ENCODE data around the gene ALDH4A1.
"Not testable (repeated sequence)": the region's sequence is repeated elsewhere in the genome, so short reads cannot be mapped to it uniquely, and the experiment has no call there.

Gene ALDH4A1

DNA sequence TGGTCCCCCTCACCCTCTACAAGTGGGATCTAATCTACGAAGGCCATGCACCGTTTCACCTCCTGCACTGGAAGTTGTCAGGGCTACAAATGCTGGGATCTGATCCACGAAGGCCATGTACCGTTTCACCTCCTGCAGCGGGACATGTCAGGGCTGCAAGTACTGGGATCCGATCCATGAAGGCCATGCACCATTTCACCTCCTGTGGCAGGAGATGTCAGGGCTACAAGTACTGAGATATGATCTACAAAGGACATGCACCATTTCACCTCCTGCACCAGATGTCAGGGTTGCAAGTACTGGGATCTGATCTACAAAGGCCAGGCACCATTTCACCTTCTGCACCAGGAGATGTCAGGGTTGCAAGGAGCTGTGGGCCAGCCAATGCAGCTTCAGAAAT, 7.0 kb downstream of the ALDH4A1 start:
- DNase-seq: no peak

DNA sequence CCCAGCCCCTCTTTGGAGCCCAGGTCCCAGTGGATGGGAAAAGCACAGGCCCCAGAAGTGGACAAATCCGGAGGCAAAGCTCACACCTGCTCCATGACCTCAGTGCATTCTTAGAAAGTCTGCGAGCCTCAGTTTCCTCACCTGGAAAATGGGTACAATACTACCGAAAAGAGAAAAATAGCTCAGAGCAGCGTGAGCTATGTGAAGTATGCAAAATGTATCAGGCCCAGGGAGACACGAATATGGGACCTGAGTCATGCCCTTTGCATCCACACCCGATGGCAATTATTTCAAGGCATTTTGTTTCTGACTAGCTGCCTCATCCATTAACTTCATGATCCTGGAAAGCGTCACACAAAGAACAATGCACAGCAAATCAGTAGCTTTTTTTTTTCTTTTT, 9.2 kb downstream of the ALDH4A1 start:
- DNase-seq: no peak

DNA sequence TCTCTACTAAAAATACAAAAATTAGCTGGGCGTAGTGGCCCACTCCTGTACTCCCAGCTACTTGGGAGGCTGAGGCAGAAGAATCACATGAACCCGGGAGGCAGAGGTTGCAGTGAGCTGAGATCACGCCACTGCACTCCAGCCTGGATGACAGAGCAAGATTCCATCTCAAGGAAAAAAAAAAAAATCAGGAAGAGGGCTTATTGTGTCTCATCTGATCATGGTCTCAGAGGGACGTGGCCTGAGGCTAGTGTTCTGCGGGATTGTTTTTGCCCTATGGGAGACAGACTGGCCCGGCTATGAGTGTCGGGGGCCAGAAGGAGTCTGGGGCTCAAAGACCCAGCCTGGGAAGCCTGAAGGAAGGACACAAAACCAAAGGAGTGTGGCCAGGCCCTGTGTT, 10.5 kb downstream of the ALDH4A1 start:
- not testable (repeated sequence) for DNase-seq

DNA sequence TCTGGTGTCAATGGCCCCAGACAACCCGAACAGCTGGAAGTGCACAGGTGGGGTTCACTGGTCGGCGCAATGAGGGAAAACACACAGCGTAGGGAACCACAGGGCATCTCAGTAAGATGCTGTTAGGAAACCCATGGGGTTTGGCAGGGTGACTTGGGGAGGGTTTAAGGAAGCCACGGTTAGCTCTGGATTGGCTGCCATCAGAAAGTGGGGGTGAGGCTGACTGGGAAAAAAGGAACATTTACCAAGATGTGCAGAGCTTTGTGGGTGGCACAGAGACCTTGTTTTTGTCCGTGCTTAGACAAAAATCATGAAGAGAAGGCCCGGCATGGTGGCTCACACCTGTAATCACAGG, 11.0 kb downstream of the ALDH4A1 start:
- DNase-seq: no peak

DNA sequence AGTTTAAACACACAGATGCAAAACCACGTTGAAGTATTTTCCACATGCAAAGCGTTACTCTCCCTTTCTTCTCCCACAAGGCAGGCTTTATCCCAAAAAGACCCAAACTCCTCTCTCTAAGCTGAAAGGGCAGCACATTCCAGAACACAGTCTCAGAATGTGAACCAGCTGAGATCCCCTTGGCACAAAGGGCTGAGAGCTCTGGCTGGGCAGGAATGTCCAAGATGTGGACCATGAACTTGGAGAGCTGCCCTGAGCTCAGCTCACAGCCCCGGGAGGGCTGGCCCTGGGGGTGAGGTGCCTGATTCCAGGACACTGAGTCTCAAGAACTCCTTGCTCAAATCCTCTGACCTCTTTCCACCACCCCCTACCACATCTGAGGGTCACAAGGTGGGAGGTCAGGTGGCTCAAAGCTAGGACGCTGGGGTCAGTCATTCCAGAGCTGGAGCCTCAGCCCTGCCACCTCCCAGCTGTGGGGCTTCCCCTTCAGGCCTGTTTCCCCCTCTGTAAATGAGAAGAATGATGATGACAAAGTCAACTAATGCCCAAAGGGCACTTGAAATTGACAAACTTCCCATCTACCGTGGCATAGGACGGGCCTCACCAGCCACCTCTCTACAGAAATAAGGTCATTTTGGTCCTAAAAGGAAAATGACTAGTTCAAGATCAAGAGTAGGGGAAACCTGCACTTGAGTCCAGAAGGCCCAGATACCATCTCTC, 11.5 kb downstream of the ALDH4A1 start:
- no peak for DNase-seq

DNA sequence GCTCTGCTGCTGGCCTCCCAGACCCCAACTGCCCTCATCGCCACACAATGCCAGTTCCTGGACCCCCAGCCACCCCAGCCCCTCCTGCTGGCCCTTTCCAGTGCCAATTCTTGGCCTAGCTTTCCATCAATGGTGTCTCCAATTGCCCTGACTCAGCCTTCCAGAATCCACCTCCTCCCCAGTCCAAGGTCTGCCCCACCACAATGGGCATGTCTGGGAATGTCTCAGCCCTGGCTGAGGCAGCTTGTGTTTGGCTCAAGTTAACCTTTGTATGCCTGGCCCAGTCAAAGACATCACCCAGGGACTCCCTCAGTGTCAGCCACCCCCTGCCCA, 16.4 kb downstream of the ALDH4A1 start:
- DNase-seq: no peak

DNA sequence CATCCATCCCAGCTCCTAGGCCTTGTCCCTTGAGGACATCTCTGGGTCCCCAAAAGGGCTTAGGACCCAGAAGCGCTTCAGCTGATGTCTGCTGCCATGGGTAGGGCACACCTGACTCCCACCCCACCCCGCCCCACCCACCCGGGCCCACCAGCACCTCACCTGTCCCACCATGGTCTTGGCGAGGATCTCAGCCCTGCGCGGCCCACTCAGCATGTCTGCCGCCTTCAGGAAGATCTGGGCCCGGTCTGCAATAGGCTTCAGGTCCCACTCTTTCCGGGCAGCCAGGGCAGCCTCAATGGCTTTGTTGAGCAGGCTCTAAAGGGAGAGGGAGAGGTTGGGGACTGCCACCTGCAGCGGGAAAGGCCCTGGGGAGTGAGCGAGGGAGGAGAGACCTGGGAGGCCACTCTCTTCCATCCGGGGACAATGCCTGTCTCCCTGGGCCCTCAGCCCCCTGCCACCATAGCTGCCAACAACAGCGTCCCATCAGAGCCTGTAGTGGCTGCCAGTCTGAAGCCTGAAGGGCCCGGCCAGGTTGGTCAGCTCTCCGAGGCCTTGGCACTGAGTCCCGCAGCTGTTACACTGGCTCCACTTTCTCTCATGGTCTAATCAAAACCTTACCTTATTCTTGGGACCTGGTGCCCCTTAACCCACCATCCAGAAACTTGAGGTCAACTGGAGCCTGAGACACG, 16.9 kb downstream of the ALDH4A1 start:
- DNase-seq: no peak

DNA sequence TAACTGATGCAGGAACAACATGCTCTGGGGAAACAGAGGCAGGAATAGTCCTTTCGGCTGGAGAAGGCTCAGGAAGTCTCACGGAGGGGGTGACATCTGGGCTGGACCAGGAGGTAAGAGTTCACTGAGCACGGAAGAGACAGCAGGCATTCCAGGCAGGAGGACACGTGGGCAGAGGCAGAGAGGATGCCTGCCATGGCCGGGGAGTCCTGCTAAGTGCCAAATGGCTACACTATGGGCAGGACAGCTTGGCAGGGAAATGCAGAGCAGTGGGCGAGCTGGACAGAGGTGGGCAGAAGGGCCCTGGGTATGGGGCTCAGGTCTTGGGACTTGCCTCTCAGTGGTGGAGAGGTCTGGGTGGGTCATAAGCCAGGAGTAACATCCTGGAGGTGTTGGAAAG, 17.6 kb downstream of the ALDH4A1 start:
- DNase-seq: no peak

DNA sequence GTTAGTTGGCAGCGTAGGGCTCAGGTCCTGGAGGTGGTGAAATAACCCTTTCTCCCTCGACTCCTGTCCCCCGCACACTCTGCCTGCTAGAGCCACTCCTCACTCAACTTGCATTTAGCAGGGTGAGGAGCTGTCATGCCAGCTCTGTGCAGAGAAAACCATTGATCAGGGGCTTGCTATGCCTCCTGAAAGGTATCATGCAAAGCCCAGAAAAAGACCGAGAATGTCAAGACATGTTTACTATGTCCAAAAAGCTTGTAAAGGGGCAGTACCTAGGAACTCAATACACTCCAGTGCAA, 18.0 kb downstream of the ALDH4A1 start:
- DNase-seq: no peak

DNA sequence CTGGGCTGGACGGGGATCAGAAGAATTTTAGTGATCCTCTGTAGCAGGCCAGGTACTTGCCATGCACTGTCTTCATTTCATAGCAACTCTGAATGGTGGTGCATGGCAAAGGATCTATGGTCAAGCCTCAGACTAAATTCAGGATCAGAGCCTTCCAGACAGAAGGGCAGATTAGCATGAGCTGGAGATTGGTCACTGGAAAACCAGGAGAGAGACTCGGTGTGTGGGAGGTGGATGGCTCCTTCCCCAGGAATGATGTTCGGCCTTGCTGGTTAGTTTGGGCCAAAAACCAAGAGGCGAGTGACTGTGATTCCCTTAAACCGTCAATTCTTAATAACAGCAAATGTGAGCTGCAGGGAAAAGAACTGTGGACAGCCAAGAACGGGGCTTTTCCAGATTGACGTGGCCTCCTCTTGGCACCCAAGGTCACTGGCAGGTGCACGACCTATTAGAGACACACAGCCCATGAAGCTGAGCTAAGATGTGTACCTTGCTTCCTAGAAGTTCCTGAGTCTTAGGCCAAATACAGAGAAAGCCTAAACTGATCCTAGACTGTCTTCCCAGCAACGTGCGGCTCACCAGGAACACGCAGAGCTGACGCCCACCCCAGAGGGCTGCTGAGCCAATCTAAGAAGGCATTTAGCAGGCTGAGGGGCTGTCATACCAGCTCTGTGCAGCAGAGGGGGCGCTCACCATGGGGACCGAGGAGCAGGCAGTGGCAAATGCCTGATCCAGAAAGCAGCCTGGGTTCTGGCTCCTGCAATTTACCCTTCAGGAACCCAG, 18.5 kb downstream of the ALDH4A1 start:
- no peak for DNase-seq

DNA sequence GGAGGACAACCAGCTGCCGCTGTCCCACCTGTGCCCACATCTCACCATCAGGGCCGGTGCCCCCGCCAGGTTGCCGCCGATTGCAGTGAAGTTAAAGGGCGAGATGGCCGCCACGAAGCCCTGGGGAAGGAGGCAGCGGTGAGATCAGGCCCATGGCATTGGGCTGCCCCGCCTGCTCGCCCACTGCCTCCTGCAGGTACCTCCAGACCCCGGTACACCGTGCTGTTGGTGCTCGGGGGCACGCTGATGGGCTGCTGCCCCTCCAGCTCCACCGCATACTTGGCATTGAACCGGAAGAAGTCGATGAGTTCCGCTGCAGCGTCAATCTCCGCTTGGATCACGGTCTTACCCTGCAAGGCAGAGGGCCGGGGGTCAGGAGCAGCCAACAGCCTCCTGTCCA, 19.3 kb downstream of the ALDH4A1 start:
- DNase-seq: no peak

DNA sequence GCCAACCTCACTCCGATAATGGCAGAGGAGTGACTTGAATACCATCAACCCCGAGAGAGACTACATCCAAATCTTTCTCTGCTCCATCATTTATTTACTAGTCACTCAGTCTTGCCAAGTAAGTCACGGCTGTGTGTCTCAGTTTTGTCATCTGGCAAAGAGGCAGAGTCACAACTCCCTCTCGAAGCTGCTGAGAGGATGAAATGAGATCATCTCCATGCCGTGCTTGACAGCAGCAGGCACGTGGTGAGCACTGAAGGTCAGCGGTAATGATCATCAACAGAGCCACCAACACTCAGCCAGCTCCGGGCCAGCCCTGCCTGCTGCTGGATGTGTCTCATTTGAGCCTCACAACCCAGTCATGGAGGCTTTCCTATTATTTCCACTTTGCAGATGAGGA, 19.9 kb downstream of the ALDH4A1 start:
- no peak for DNase-seq

DNA sequence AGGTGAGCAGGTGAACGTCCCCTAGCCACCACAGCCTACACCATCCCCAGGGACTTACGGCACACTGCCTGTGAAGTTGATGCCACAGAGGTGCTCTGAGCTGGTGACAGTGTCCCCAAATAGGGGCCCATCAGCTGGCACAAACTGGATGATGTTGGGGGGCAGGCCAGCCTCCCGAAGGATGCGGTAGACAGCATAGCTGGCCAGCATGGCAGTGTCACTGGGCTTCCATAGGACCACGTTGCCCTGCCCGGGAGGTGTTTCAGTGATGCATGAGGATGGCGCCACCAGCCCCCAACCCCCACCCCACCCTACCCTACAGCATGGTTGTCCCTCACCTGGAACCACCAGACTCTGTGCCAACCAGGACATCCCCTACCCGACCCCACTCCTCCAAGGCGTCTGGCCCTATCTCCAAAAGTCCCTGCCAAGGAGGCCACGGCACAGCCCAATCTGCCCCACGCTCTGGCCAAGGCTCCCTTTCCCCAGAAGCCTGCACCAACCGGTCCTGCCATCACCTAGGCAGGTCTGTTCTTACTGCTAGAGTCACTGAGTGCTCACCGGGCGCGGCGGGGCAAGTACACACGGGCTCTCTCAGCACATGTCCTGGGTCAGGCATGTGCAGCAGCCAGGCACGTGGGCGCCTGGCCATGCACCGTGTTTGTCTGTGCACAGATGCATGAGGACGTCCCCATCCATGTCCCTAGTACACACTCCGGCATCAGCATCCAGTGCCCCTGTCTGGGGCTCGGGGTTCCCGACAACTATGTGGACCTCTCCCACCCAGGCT, 20.5 kb downstream of the ALDH4A1 start:
- DNase-seq: no peak

DNA sequence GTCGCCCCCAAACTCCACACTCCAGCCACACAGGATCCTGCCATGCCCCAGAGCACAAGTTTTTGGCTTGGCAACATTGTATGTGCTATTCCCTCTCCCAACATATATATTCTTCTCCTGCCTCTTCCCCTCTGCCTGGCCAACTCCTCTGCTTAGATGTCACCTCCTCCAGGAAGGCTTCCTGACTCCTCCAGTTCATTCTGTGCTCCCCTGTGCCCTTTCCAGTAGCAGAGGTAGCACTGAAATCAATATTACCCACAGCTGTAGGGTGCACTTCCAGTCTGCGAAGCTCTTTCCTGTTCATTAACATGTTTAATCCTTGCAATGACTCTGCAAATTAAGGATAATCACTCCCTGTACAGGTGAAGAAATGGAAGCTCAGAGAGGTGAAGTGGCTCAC, 21.2 kb downstream of the ALDH4A1 start:
- no peak for DNase-seq

DNA sequence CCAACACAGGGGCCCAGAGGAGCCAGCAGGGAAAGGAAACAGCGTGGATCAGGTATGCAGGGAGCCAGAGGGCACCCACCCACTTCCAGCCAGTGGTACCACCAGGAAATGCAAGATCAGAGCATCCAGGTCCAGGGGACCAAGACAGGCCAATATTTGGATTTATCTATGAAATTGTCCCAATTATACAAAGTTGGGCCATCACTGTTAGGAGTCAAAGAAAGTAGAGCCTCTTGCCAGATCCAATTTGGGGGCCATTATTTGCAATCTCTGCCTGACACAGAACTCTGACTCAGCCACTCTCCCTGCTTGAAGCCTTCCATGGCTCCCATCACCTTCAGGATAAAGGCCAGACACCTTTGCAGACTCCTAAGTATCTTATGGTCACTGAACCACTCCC, 21.8 kb downstream of the ALDH4A1 start:
- DNase-seq: no peak

DNA sequence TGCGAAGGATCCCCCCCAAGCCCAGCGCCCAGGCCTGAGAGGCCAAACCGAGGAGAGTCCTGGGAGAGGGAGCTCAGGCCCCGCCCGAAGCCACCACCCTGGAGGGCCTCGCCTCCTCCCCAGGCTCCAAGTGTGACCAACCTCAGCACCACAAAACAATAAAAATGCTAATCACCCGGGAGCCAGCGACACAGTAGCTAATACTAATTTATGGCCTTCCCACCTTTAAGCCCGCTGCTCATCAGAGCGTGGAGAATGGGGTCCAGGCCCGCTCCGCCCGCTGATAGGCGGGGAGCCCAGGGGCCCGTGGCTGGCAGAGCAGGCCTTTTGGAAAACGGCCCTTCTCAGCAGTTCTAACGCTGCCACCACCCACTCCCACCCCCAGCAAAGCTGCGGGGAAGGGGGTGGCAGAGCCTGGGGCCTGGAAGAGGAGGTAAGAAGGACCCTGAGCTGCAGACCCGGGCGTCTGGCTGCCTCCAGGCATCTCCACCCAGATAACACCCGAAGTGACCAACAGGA, 22.5 kb downstream of the ALDH4A1 start:
- DNase-seq: no peak

DNA sequence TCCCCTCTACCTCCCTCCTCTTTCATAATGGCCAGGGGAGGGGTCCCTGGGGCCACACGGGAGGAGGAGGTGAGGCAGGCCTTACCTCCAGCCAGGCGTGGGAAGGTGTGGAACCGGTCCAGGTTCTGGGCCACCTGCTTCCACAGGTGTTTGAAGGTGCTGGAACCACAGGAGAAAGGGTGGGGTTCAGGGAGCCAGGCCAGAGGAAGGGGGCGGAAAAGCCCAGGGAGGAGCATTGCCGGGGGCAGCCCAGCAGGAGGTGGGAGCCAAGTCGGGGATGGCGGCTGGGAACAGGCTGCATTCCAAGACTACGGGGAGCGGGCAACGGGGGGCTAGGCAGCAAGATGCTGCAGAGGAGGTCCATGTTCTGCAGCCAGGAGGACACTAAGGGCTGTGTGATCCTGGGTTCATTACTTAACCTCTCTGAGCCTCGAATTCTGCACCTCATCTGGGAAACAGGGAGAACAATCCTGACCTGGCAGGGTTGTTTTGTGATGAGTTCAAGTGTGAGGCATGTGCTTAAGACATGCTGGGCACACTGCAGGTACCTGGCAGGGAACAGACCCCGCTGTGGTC, 23.1 kb downstream of the ALDH4A1 start:
- DNase-seq: no peak

DNA sequence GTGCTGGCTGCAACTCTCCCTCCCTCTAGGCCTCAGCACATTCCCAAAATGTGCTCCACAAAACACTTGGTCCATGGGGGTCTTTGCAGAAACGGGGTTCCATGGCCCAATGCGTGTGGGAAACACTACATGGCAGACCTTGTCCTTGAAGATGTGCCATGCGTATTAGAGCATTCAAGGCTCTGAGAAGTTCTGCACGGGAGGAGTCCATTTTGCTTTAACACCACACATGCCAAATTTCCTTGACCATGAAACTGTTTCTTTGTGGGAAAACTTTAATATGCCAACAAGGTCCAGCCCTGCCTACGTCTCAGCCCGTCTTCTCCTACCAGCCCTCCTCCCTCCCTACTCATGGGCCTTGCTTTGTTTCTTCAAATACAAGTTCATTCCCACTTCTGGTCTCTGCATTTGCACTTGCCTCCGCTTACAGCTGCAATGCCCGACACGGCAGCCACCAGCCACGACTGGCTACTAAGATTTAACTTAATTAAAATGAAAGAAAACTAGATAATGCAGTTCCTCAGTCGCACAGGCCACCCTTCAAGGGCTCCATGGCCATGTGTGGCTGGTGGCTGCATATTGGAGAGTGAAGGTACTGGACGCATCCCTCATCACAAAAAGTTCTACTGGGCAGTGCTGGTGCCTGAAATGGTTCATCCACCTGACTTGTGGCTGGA, 23.7 kb downstream of the ALDH4A1 start:
- no peak for DNase-seq

DNA sequence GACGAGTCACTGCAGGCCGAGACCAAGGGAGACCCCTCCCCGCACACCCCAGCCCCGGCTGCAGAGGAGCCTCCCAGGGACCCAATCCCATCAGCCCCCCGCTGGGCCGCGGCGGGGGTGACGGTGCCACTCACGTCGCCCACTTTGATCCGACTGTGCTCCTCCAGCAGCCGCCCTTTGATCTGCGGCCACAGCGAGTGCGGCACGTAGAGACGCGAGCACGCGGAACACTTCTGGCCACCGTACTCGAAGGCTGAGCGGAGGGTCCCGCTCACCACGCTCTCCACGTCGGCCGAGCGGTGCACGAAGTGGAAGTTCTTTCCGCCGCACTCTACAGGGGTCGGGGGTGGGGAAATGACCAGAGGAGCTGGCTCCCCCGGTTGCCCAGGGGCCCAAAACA, 25.1 kb downstream of the ALDH4A1 start:
- DNase-seq: no peak

DNA sequence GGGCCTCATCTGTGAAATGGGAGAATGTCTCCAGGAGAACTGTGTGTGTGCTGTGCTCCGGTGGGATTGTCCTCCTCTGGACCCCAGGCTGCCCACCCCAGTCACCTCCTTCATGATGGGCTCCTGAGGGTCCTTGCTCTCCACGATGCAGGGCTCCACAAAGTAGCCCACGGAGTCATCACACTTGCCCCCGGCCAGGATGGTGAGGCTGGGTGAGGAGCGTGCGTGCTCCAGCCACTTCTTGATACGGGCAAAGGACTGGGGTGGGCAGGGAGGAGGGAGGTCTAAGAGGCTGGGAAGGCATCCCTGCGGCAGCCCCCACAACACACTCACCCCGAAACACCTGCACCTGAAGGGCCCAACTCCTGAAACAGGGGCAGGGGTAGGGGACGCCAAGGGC, 26.1 kb downstream of the ALDH4A1 start:
- no peak for DNase-seq

DNA sequence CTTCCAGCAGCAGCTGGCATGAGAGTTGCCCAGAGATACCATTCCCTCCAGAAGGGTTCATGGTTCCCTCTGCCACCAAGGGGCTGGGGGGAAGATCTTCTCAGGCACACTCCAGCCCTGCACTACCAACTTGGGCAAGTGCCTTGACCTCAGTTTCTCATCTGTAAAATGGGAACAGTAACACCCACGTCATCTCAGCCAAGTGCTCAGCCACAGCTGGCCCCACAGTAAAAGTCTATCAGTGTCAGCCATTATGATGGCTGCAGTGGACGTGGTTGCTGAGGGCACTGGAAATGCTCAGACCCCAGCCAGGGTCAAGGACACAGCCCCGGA, 26.6 kb downstream of the ALDH4A1 start:
- no peak for DNase-seq

DNA sequence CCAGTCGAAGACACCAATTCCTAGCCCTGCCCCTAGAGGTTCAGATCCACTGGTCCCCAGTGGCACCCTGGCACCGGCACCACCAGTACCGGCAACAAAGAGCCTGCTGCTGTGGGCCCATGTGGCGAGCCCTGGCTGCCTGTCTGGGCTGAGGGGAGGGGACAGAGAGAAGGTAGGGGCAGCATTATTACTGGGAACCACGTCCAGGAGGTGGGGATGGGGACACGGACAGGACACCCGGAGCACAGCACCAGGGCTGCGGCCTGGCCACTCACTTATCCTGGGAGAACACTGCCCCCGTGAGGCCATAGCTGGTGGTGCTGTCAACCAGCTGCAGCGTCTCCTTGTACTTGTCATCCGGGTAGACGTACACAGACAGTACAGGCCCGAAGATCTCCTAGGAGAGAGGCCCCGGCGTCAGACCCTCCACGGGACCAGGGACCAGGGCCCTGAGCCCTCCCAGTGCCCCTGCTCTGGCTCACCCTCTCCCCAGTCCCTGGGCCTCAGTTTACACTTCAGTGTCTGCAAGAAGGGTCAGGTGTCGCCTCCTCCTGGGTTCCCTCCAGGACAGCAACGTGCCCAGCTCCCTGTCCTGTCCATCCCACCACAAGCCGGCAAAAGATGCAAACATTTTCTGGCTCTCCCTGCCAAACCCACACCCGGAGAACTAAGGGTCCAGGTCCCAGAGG, 27.1 kb downstream of the ALDH4A1 start:
- DNase-seq: no peak
